HG02642 (cell line): ENCODE measurements around the gene ADAMTSL3.

Source experiments
- ATAC-seq: cut with Tn5 transposase; IDR thresholded peaks from one replicate; pipeline ENCODE4 v1.9.1; 2021; ENCODE audit warnings: mild to moderate bottlenecking; ENCODE audit not compliant: unreplicated experiment, poor library complexity

ADAMTSL3 gene

DNA sequence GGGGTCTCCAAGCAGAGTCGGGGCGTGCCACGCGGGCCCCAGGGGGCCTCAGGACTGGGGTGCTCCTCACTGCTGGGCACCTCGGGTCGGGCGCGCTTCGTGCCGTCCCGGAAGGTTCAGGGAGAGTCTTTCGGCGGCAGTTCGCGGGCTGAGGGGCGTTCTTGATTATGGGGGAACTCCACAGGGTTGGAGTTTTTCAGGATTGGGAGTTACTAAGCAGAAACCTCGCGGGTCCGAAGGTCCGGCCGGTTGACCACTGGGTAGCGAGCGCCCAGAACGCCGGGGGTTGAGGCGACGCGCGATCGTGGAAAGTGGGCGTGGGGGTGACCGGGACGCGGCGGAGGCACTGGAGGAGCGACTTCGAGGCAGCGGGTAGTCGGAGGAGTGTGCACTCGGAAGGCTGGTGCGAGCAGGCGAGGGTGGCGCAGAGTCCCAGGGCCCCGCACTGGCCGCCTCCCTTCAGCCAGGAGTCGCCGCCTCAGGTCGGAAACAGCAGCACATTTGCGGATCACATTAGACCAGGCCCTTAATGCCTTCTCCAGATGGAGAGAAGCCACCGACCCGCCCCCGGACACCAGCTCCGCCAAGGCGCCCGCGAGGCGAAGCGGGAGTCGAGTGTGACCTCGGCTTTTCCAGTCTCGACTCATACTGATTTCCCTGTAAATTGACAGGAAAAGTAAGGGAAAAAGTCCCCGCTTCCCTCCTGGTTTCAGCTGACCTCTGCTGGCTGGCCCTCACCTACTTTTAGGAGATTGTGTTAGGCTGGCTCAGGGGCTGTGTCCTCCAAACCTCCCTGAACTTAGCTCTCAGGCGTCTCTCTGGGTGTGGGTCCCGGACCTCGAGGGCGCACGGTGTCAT, 685 bp downstream of the ADAMTSL3 start:
- ATAC-seq: no peak

DNA sequence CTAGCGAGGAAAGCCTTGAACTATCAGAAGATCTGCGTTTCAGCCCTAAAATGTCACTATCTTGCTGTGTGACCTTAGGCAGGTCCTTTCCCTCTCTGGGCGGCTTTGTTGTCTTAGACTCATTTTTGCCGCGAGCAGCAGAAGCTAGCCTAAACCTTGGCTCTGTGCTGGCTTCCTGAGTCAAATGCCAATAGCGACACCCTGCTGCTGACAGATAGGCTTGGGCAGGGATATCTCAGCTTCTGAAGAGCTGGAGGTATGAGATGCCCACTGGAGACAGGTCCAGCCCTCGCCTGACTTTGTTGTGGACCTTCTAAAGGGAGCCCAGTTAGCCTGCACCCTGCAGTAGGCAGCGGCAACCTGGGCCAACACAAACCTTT, 1.3 kb downstream of the ADAMTSL3 start:
- no peak for ATAC-seq

DNA sequence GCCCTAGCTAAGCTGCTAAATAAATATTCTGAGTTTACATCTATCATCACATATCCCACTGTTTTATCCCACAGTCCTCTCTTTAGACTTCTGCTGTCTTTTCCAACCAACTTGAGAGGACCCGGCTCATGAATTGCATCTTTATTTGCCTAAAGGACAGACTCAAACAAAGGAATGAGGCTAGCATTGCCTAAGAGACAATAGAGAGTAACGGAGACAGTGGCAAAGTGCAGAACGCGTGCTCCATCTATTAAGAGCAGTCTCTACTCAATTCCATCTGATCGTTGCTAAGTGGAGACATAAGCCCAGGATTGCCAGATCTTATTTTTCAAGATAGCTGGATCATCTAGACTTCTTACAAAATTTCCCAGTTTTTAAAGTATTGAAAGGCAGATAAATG, 2.3 kb downstream of the ADAMTSL3 start:
- ATAC-seq: no peak

DNA sequence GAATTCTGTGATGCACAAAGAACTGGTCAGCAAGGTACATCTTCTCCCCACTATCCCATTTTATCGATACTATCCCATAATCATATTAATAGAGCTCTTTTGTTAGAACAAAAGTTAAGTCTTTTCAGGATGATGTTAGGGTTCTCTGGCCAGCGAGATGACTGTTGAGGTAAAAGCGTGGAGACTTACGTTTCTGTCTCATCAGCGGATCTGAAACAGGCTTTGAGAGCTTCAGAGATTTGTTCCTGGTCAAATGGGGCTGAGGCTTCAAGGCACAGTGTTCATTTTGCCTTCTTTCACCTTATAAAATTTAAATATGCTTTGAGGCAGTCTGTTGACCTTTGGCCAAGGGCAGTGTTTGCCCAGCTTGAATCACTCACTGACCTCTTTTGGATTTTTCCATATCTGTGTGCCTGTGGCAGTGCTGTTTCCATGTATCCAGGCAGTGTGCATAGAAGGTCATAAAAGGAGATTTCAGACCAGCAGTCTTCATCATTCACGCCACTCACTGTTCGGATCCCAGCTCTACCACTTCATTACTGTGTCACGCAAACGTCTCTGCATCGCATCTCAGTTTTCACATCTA, 3.1 kb downstream of the ADAMTSL3 start:
- ATAC-seq: no peak

DNA sequence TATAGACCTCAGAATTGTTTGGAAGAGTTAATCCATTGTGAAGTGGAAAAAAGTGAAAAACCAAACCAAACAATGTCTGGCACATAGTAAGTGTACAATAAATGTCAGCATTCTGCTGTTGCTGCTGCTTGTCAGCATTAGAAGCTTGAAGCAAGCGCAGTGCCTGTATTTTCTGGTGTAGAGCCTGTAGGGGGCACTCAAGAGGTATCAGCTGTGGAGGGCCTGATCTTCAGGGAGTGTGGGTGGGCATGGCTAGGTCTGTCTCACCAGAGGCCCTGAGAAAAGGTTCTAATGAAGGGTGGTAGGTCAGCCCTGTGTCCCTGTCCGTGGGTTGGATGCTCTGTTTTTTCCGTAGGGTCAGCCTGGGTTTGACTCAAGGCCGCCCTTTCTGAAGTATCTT, 3.6 kb downstream of the ADAMTSL3 start:
- no peak for ATAC-seq

DNA sequence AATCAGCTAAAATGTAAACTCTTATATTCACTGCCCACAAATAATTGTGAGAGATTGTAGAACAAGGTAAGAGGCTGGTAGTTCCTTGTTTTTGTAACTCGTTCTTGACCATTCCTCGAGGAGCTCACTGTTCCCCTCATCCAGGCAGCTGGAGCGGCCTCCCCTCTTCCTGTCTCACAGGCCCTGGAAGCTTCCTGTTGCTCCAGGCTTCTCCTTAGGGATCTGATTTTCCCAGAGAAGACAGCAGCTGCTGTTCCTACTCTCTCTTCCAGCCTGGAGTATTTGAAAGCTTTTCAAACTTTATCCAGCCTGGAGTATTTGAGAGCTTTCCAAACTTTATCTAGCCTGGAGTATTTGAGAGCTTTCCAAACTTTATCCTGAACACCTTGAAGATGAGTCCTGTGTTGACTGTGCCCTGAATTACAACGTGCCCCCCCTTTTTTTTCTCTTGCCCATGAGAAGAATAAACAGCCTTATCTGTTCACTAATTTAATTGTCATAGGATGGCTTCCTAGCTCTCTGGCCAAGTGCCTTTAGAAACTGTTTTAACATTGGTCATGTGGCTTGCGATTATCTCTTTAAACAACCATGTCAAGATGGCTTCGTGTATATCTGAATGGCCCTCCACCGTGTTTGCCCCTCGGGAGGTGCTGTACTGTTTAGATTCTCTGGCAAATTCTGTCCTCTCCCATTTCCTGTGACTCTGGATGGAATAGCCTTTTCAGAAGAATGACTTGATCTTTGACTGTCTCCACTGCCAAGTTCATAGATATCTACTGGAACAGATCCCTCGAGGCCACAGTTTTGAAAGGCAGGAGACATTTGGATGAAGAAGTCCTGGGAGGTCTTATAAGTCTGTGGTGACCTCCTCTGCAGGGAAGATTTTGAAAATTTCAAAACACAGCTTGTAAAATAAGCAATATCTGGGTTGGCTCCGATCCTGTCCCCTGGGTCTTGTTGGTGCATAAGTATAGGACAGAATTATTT, 4.8 kb downstream of the ADAMTSL3 start:
- ATAC-seq: no peak

DNA sequence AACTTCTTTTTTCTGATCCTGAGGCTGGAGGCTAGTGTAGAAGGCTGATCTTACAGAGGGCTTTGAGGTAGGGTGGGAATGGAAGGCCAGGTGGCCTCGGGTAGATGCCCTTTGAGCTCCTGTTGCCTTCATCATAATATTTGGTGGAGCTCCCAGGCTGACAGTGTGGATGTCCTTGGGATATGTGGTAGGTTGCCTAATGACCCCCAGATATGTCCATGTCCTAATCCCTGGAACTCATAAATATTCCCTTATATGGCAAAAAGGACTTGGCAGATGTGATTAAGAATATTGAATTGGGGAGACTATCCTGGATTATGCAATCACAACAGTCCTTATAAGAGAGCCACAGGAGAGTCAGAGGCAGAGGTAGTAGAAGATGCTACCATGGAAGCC, 5.5 kb downstream of the ADAMTSL3 start:
- no peak for ATAC-seq

DNA sequence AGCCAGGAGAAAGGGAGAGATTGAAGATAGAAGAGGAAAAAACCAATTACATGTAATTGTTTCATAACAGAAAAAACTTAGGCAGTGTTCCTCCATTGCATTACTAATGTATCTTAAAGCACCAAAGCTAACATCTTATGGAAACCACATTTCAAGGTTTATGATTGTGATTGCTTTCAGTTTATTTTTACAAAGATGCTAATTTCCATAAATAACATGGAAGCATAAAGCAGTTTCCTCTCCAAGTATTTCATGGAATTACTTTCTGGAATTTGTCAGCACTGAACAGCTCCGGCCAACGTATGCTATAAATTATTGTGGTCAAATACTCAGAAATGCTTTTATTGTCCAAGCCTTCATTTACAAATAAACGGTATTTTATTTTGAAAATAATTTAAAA, 11.6 kb downstream of the ADAMTSL3 start:
- ATAC-seq: no peak

DNA sequence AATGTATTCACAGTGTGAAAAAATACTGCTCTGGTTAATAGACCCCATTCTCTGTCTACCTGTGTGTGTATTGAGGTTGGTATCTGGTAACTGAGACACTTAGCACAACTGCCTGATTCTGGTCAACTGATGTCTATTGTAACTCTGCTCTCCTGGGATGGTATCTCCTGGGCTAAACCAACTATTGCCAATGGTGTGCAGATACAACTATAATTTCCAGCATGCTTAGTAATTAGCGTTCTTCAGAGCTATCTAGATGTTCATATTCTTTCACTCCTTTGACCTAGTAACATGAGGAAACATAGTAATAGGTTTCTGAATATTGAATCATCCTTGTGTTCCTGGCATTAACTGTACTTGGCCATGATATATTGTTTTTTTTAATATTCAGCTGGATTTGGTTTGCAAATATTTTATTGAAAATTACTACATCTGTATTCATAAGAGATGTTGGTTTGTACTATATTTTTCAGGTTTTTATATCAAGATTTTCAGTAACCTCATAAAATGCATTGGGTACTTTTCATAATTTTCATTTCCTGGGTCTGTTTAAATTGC, 16.8 kb downstream of the ADAMTSL3 start:
- ATAC-seq: no peak

DNA sequence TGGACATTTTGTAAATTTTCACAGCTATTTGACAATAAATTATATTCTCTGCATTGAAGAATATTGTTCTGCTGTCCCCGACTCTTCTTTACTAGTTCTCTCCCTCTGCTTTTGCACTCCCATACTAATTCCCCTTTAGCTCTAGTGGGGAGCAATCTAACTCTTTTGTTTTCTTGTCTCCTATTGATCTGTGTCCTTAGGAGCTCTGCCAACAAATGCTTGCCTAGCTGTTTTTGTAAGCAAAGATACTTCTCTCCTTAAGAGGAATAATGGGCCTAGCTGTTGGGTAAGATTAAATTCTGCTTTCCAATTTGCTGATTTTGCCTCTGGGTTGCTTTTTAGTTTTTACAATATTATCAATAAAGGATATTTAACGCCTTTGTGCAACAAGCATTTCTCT, 17.7 kb downstream of the ADAMTSL3 start:
- no peak for ATAC-seq

DNA sequence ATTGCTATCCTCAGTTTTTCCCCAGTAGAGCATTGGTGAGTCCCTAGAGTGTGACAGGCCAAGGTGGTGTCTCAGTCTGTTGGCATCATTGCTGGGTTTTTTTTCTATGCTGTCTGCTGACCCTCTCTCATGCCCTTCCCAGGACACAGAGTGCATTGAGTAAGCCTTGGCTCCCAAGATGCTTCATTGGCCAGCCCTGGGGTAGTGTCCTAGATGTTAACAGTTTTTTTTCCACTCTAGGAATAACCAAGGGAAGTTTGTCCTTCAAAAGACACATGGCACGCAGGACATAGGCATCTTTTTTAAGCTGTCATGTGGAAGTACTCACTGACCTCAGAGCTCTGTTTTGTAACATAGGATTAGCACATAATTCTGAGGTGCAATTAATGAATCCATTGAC, 19.5 kb downstream of the ADAMTSL3 start:
- no peak for ATAC-seq

DNA sequence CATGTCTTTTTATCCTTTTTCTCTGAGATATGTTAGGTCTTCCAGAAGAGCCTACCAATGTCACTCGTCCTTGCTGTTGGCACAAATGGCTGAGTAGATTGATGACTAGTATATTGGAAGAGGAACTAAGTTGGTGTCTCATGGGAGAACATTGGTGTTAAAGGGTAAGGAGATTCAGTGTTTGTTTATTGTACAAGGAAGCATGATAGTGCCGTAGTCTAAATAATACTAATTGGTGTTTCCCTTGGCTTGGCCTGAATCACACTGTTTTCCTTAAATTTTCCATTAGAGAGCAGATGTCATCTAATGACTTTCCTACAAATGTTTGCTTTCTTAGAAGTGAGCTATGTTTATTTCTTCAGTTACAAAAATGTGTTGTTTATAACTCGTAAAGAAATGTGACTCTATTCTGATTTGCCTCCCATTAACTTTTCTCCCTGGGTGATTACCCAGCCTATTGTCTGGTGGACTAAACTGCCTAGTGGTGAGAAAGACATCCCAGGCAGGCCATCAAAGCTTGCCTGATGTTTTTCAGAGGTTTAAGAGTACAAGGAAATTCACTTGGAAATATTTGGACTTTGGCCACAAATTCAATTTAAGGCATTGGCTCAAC, 28.7 kb downstream of the ADAMTSL3 start:
- ATAC-seq: no peak

DNA sequence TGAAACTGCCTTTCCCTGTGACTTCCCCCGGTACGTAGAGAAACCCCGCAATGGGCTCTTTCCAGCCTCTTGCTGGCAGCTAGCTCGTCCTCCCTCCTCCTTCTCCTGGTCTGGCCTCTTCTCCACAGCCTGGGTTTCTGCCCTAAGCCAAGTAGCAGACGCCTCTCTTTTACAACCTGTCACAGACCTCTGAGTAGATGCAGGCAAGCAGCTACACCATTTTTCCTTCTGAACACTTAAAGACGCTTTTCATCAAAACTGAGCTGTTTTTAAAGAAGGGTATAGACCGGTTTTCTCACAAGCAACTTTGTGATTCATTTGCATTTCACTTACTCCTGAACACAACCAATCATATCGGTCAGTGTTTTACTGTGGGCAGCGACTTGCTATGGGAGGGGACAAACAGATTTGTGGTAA, 32.0 kb downstream of the ADAMTSL3 start:
- no peak for ATAC-seq

DNA sequence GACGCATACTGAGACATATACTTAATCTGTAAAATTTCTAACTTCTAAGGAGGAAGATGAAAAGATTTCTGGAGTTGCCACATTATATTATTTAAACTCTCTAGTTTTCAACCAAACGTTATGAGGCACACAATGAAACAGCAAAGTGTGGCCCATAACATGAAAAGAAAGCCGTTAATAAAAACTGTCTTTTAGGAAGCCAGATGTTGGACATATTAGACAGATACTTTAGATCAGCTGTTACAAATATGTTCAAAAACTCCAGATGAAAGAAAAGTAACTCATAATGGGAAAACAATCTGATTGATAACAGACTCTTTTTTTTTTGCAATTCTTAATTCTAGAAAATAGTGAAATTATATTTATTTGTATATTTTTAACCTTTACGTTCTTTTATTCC, 34.3 kb downstream of the ADAMTSL3 start:
- ATAC-seq: no peak

DNA sequence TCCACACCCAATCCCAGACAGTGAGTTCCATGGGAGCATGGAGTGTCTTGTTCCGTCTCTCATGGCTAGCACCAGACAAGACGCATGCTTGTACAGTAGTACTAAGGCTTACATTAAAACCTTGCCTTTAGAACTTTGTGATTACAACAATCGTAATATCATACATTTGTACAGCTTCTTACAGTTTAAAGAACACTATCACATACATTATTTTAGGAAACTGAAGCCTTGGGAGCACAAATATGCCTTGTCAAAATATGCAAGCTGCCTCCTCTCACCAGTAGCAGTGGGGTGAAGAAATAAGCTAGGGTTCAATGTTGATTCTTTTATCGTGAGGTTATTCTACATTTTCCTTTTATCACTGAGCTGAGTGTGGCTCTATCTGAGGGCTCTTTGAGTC, 36.8 kb downstream of the ADAMTSL3 start:
- no peak for ATAC-seq

DNA sequence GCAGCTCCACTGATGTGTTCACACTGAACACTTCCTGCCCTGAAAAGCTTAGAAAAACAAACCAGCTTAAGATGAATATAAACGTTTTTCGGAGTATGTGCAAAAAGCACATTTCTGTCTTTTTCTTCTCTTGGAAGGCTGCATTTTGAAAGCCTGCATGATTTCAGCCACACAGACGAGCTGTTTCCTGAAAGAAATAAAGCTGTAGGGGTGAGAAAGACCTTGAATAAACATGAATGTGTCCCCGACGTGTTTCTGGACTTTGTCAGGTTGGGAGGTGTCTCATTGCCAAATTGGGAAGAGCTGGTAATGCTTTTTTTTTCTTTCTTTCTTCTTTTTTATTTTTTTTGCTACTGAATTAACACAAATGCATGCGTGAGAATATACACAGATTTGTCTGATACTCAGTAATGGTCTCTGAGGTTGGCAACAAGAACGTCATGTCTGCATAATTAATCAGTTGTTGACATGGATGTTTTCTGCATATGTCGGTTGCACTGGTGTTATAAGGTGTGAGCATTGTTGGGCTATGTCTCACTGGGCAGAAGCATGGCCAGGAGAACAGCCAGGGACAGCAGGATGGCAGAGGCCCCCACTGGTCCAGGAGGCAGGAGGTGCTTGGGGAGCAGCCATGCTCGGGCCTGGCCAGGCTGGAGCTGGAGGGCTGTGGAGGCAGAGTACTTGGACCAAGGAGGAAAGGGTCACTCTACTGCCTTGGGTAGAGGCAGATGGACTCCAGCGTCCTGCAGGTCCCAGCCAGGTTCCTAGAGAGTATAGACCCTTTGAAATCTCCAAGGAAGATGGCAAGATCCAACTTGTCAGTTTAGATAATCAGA, 39.0 kb downstream of the ADAMTSL3 start:
- no peak for ATAC-seq

DNA sequence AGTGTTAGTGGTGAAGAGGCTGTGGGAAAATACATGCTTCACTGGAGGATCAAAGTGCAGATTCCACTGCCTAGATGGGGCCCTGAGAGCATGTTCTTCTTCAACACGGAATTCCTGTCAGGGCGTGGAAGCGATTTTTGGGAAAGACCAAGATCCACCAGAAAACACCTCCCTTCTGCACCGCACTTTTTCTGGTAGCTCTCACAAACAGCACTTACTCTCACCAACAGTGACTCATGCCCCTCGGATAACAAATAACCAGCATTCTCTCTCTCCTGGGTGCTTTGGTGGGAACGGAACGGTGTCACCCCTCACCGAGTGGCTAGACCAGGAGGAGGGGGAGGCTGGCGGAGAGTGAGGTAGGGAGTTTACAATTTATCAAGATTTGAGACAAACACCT, 40.1 kb downstream of the ADAMTSL3 start:
- no peak for ATAC-seq

DNA sequence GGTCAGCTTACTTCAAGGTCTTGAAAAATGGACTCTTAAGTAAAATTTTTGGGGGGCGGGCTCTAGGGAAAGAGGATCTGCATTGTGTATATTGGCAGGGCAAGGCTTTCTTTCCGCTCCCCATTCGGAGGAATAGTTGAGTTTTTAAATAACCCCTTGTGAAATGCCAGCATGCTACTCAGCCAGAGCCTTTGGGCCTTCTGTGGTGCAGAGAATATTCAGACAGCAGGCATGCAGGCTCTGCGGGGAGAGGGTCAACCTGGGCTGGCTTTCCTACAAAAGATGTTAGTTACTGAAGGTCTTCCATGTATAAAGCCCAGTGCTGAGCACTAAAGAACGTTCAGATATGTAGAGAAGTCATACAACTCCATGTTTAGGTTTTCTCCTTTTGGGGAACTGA, 40.6 kb downstream of the ADAMTSL3 start:
- no peak for ATAC-seq

DNA sequence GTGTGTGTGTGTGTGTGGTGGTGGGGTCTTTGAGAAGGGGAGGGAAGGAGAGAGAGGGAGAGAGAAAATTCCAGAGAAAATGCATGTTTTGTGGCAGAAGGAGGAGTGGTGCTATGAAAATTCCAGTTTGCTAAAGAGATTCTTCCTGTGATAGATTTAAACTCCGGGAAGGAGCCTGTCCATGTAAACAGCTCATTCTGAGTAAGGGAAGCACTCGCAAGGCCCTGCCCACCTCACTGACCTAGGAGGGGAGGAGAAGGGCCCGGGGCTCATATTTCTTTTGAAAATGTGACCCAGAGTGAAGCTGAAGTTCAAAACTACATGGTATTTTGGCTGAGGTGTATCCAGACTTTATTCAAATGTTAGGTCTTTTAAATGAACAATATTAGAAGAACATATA, 41.3 kb downstream of the ADAMTSL3 start:
- ATAC-seq: no peak
